Right atrium auricular region (tissue), 2 donors: Measurements from ENCODE around the gene MYO9B. TPM values are rescaled to one million over a fixed set of nuclear protein-coding genes. Genes with fewer than 3 reads are reported as not detected.

Source experiments
- DNase-seq: peaks from one replicate; pipeline ENCODE4 v3.0.0-alpha.2; 2019; ENCODE audit warnings: low spot score
- H3K27ac ChIP-seq, 2 donors: fragments of 200-600 bp; sonication (generic); 1 replicate in 1 of 2; 2 replicates in 1 of 2; pipeline ENCODE4 v1.5.1; 2016 to 2019
- H3K27me3 ChIP-seq, 2 donors: fragments of 200-600 bp; sonication (generic); one replicate each; pipeline versions ENCODE4 v1.5.1 to v1.6.0; 2017 to 2019
- H3K36me3 ChIP-seq: fragments of 200-600 bp; sonication (generic); one replicate; pipeline ENCODE4 v1.5.1; 2016
- H3K4me1 ChIP-seq, 2 donors: fragments of 200-600 bp; sonication (generic); one replicate each; pipeline versions ENCODE4 v1.5.1 to v1.6.0; 2017 to 2019
- H3K4me3 ChIP-seq, 2 donors: fragments of 200-600 bp; sonication (generic); 1 replicate in 1 of 2; 2 replicates in 1 of 2; pipeline ENCODE4 v1.5.1; 2017 to 2019; ENCODE audit warnings: mild to moderate bottlenecking in 1 of 2, moderate library complexity in 1 of 2
- H3K9me3 ChIP-seq, 2 donors: fragments of 200-600 bp; sonication (generic); one replicate each; pipeline ENCODE4 v1.5.1; 2019
- total RNA-seq, 2 donors: library from RNA; depleted of rRNA; stranded (reverse); fragments of >200 nt; gene quantifications; one replicate each; pipeline ENCODE4 v1.1.0, GENCODE V29; 2016
- TF ChIP-seq, protein P1 (sequence below), 2 donors: fragments of 200-600 bp; sonication (generic); IDR thresholded peaks; one replicate each; pipeline ENCODE4 v1.5.1; 2019; ENCODE audit warnings: antibody characterized with exemption in 2 of 2

MYO9B gene
- total RNA-seq, 2 donors from 2014 or later = 25.4 to 40.8 TPM

DNA sequence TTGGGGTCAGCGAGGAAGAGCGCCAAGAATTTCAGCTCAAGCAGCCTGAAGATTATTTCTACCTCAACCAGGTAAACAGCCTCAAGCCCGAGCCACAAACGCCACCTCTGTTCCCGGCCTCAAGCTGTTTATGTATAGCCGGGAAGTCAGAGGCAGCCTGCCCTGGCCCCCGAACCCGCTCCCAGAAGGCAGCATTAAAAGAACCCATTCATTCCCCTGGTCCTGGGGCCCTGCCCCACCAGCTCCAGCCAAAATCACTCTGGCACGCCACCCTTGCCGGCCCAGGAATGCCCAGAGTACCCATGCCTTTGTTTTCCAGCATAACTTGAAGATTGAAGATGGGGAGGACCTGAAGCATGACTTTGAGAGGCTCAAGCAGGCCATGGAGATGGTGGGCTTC, 78.4 kb downstream of the MYO9B start:
- TF ChIP-seq, protein P1, sequence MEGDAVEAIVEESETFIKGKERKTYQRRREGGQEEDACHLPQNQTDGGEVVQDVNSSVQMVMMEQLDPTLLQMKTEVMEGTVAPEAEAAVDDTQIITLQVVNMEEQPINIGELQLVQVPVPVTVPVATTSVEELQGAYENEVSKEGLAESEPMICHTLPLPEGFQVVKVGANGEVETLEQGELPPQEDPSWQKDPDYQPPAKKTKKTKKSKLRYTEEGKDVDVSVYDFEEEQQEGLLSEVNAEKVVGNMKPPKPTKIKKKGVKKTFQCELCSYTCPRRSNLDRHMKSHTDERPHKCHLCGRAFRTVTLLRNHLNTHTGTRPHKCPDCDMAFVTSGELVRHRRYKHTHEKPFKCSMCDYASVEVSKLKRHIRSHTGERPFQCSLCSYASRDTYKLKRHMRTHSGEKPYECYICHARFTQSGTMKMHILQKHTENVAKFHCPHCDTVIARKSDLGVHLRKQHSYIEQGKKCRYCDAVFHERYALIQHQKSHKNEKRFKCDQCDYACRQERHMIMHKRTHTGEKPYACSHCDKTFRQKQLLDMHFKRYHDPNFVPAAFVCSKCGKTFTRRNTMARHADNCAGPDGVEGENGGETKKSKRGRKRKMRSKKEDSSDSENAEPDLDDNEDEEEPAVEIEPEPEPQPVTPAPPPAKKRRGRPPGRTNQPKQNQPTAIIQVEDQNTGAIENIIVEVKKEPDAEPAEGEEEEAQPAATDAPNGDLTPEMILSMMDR (IDR thresholded peaks at IDR 0.05) = no peak
- no peaks in the 10 kb centered on the region for H3K27me3 ChIP-seq

DNA sequence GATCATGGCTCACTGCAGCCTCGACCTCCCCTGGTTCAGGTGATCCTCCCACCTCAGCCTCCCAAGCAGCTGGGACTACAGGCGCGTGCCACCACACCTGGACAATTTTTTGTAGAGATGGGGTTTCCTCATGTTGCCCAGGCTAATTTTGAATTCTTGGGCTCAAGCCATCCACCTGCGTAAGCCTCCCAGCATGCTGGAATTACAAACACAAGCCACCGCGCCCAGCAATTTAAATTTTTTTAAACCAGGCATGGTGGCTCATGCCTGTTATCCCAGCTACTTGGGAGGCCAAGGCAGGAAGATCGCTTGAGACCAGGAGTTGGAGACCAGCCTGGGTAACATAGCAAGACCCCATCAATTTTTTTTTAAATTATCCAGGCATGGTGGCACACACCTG, 79.7 kb downstream of the MYO9B start:
- Histone ChIP-seq H3K36me3 (peaks cover 56% of the 10 kb centered on the region), H3K27me3 (no peaks in the 10 kb centered on the region), H3K4me1 (no peaks in the 10 kb centered on the region), H3K4me3 (no peak overlapping the region), H3K27ac (no peak overlapping the region), H3K9me3 (no peaks in the 10 kb centered on the region)
- DNase-seq = no peak
- TF ChIP-seq, protein P1 (IDR thresholded peaks at IDR 0.05) = no peak

More for the DNA sequence above, 78.4 kb downstream of the MYO9B start:
- peaks cover 0 to 6% of the 10 kb centered on the region in 2 donors for H3K4me1 ChIP-seq
- H3K9me3 ChIP-seq = no peaks in the 10 kb centered on the region
- H3K4me3 ChIP-seq = no peak overlapping the region
- peaks cover 44% of the 10 kb centered on the region for H3K36me3 ChIP-seq
- no peak overlapping the region for H3K27ac ChIP-seq
- DNase-seq = no peak

DNA sequence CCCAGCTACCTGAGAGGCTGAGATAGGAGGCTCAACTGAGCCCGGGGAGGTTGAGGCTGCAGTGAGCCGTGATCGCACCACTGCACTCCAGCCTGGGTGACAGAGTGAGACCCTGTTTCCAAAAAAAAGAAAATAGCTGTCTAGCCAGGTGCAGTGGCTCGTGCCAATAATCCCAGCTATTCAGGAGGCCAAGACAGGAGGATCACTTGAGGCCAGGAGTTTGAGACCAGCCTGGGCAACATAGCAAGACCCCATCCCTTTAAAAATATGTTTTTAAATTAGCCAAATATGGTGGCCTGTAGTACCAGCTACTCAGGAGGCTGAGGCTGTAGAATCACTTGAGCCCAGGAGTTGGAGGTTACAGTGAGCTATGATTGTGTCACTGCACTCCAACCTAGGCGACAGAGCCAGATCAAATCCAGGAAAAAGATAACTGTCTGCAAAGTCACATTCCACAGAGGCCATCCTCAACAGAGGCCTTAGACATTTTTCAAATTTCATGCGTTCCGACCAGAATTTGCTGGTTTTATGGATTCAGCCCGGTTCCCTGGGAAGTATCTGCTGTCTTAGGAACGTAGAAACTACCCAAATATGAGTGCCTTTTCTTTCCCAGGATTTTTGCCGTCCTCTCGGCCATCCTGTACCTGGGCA, 80.8 kb downstream of the MYO9B start:
- TF ChIP-seq, protein P1 (IDR thresholded peaks at IDR 0.05) = no peak
- no peak overlapping the region for H3K27ac ChIP-seq

DNA sequence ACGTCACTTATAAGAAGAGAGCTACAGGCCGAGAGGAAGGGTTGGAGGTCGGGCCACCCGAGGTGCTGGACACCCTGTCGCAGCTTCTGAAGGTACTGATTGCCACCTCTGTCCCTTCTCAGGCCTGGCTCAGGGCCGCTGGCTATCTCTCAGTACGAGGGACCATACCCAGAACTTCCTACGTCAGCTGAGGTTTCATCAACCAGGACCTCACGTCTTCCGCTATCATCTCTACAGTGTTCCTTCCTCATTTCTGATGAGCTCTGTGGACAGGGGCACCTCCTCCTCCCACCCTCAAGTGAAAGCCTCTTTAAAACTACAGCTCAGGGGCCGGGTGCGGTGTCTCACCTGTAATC, 81.3 kb downstream of the MYO9B start:
- Histone ChIP-seq H3K4me1 (no peaks in the 10 kb centered on the region), H3K36me3 (peaks cover 56% of the 10 kb centered on the region), H3K27me3 (no peaks in the 10 kb centered on the region), H3K4me3 (no peak overlapping the region), H3K9me3 (no peaks in the 10 kb centered on the region), H3K27ac (no peak overlapping the region)
- DNase-seq = no peak
- TF ChIP-seq, protein P1 (IDR thresholded peaks at IDR 0.05) = no peak

More for the DNA sequence above, 80.8 kb downstream of the MYO9B start:
- Histone ChIP-seq H3K4me3 (no peak overlapping the region), H3K36me3 (peaks cover 56% of the 10 kb centered on the region), H3K4me1 (no peaks in the 10 kb centered on the region), H3K27me3 (no peaks in the 10 kb centered on the region), H3K9me3 (no peaks in the 10 kb centered on the region)
- DNase-seq = no peak

DNA sequence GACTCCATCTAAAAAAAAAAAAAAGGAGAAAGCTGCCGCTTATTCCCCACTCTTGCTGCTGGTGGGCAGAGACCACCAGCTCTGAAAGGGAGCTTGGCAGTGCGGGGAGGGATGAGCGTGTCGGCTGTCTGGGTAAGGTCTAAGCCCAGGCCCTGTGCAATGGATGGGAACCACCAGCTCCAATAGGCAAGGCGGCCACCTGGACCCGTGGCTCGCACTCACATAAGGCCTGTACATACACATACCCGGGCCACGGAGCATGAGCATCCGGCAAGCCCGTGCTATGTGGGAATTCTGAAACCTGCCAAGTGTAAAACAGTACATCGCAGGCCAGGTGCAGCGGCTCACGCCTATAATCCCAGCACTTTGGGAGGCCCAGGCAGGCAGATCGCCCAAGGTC, 83.0 kb downstream of the MYO9B start:
- H3K27ac ChIP-seq = no peak overlapping the region
- no peak overlapping the region for H3K4me3 ChIP-seq
- TF ChIP-seq, protein P1 (IDR thresholded peaks at IDR 0.05) = no peak
- no peaks in the 10 kb centered on the region for H3K4me1 ChIP-seq
- DNase-seq = no peak
- no peaks in the 10 kb centered on the region for H3K9me3 ChIP-seq
- peaks cover 63% of the 10 kb centered on the region for H3K36me3 ChIP-seq
- H3K27me3 ChIP-seq = no peaks in the 10 kb centered on the region
